Lower leg skin (tissue), 3 donors: Measurements from ENCODE around the gene BAIAP2L2.

Experiments
- CTCF ChIP-seq, 3 donors: fragments of 450-650 bp; IDR thresholded peaks; one replicate each; pipeline ENCODE4 v1.5.1; 2016; ENCODE audit warnings: antibody characterized with exemption in 3 of 3, mild to moderate bottlenecking in 3 of 3, moderate library complexity in 2 of 3
- POLR2A ChIP-seq, 2 donors: fragments of 450-650 bp; IDR thresholded peaks; one replicate each; pipeline ENCODE4 v1.6.1; 2016 to 2017; ENCODE audit warnings: antibody characterized with exemption in 2 of 2, mild to moderate bottlenecking in 1 of 2, moderate library complexity in 1 of 2

DNA sequence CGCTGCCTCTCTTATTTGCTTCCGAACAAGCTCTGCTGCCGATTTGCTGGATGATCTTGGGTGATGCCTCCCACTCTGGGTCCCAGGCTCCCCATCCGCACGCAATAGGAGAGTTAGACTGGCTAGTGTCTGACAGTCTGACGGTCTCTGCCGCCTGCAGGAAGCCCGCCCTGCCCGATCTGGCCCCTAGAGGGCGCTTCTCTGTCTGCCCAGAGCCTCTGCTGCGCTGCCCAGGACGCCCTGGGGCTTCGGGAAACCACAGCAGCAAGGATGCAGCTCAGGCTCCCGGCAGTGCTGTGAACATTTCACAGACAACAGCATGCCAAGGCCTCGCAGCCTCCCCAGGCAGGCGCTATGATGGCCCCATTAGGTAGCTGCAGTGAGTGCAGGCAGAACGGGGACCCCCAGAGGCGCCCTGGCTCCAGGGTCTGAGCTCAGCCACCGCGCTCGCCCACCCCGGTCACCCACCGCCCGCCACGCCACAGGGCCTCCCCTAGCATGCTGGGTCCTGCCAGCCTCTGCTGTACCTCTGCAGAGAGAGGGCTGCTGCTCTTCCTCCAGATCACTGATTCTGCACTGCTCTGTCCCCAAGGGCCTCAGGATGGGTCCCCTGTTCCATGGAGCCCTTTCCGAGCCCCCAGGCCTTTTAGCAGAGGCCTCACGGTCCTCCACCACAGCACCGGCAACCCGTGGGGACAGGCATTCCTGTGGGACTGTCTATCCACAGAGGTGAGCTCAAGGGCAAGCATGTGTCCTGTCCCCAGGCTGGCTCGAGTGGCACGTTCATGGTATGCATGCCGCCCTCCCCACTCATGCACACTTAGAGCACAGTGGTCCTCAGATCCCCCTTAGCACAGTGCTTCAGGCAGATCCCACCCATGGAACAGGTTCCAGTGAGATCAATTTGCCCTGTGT, 4.3 kb upstream of the BAIAP2L2 start:
- peak in 1 of 3 donors; percentile 88 for TF ChIP-seq CTCF (IDR thresholded peaks at IDR 0.05)
- no peak for TF ChIP-seq POLR2A (IDR thresholded peaks at IDR 0.05)
